ENCODE data around the gene CLEC17A. TPM values are rescaled to one million over a fixed set of nuclear protein-coding genes. Genes with fewer than 3 reads are reported as not detected.

CLEC17A gene
- total and polyA plus RNA-seq, 2 of the 13 experiments (the other 11 are each of a cell fraction or from before 2014, with no cell fraction given) = not detected

GRCh38 chr19:14571695-14572490, 11.0 kb upstream of the CLEC17A start, which contains the start of gene NDUFB7 (continued):
- TF ChIP-seq USF2 (IDR thresholded peaks at IDR 0.05; ENCODE audit: low read depth, low read length) = no peak
- peak; percentile 22; the same call in 1 of the 2 replicates for TF ChIP-seq USF2 (CRISPR knock-in tag; IDR thresholded peaks at IDR 0.05; ENCODE audit: borderline replicate concordance)
- TF ChIP-seq ZNF564 (CRISPR knock-in tag; IDR thresholded peaks at IDR 0.05) = peak; percentile 61; the same call in 1 of the 2 replicates
- TF ChIP-seq ZNF598 (CRISPR knock-in tag; IDR thresholded peaks at IDR 0.05; ENCODE audit: borderline replicate concordance) = peak; percentile 95; the same call in 1 of the 2 replicates
- TF ChIP-seq DRAP1 (CRISPR knock-in tag; IDR thresholded peaks at IDR 0.05) = peak; percentile 83
- TF ChIP-seq YEATS2 (CRISPR knock-in tag; IDR thresholded peaks at IDR 0.05; ENCODE audit: borderline replicate concordance) = peak; percentile 98
- TF ChIP-seq ZNF7 (CRISPR knock-in tag; IDR thresholded peaks at IDR 0.05) = no peak
- no peak for TF ChIP-seq DPF2 (CRISPR knock-in tag; IDR thresholded peaks at IDR 0.05; ENCODE audit: borderline replicate concordance, low read depth)
- TF ChIP-seq ZNF839 (CRISPR knock-in tag; IDR thresholded peaks at IDR 0.05; ENCODE audit: borderline replicate concordance) = peak; percentile 91; the same call in 1 of the 2 replicates
- no peak for TF ChIP-seq EEA1 (CRISPR knock-in tag; IDR thresholded peaks at IDR 0.05; ENCODE audit: borderline replicate concordance)
- TF ChIP-seq ZNF510 (CRISPR knock-in tag; IDR thresholded peaks at IDR 0.05; ENCODE audit: low read depth) = 0 out of 2 replicates have a peak, but pooled peaks have one; percentile 72
- no peak for TF ChIP-seq RORA (CRISPR knock-in tag; IDR thresholded peaks at IDR 0.05)
- TF ChIP-seq ZFY (CRISPR knock-in tag; IDR thresholded peaks at IDR 0.05) = peak; percentile 85
- TF ChIP-seq TFAP4 (IDR thresholded peaks at IDR 0.05; ENCODE audit: borderline replicate concordance, low read depth) = peak; percentile 93
- TF ChIP-seq MLLT10 (CRISPR knock-in tag; IDR thresholded peaks at IDR 0.05) = no peak
- TF ChIP-seq SAP130 (CRISPR knock-in tag; IDR thresholded peaks at IDR 0.05; ENCODE audit: low read depth) = peak; percentile 96
- TF ChIP-seq THAP11 (CRISPR knock-in tag; IDR thresholded peaks at IDR 0.05) = peak; percentile 97
- peak; percentile 62; the same call in 1 of the 2 replicates for TF ChIP-seq MYNN (CRISPR knock-in tag; IDR thresholded peaks at IDR 0.05; ENCODE audit: low read depth)
- TF ChIP-seq ELF3 (CRISPR knock-in tag; IDR thresholded peaks at IDR 0.05) = peak; percentile 84
- TF ChIP-seq ZNF800 (CRISPR knock-in tag; IDR thresholded peaks at IDR 0.05) = no peak
- TF ChIP-seq ZFAT (CRISPR knock-in tag; conservative IDR thresholded peaks at IDR 0.05) = no peak
- TF ChIP-seq ZNF703 (CRISPR knock-in tag; IDR thresholded peaks at IDR 0.05; ENCODE audit: borderline replicate concordance) = peak; percentile 87
- TF ChIP-seq ZFYVE20 (CRISPR knock-in tag; IDR thresholded peaks at IDR 0.05; ENCODE audit: borderline replicate concordance, low read depth) = no peak
- peak; percentile 87 for TF ChIP-seq KMT2B (CRISPR knock-in tag; IDR thresholded peaks at IDR 0.05)
- TF ChIP-seq SMAD9 (CRISPR knock-in tag; IDR thresholded peaks at IDR 0.05) = peak; percentile 34; the same call in 1 of the 2 replicates
- no peak for TF ChIP-seq SNRNP70 (IDR thresholded peaks at IDR 0.05; ENCODE audit: low read depth, low read length)
